SK-N-SH (cell line): ENCODE data around the gene GPR183.

ENCODE experiments used
- ELF1 ChIP-seq: IDR thresholded peaks from 2 replicates; pipeline ENCODE4 v1.4.0; 2012
- EP300 ChIP-seq, 2 experiments: IDR thresholded peaks; 2 replicates each; pipeline versions ENCODE4 v1.4.0 to v1.6.1; 2012; ENCODE audit warnings: borderline replicate concordance in 1 of 2, low read depth in 1 of 2, low read length in 1 of 2
- FOXJ3 ChIP-seq: sonication (generic); formaldehyde crosslinking; IDR thresholded peaks from 2 replicates; pipeline ENCODE4 v1.5.1; 2020; ENCODE audit warnings: mild to moderate bottlenecking, missing genetic modification reagents
- RAD21 ChIP-seq: IDR thresholded peaks from 2 replicates; pipeline ENCODE4 v1.6.1; 2012; ENCODE audit warnings: mild to moderate bottlenecking, low read length
- RFX5 ChIP-seq: IDR thresholded peaks from 2 replicates; pipeline ENCODE4 v1.6.1; 2012; ENCODE audit warnings: mild to moderate bottlenecking, improper control_type of control experiment, low read length
- TAF1 ChIP-seq: IDR thresholded peaks from 2 replicates; pipeline ENCODE4 v1.6.1; 2012; ENCODE audit warnings: low read depth, mild to moderate bottlenecking, low read length, moderate library complexity, borderline replicate concordance
- TCF12 ChIP-seq: IDR thresholded peaks from 2 replicates; pipeline ENCODE4 v1.4.0; 2012

GRCh38 chr13:99258946-99259345 lies 48.3 kb downstream of the GPR183 start:
- TF ChIP-seq RFX5 (no peak), ELF1 (no peak), EP300 (IDR thresholded peaks at IDR 0.05; ENCODE audit: borderline replicate concordance in 1 of 2, low read depth in 1 of 2, low read length in 1 of 2) (no peak), TAF1 (no peak), RAD21 (no peak), FOXJ3 (CRISPR knock-in tag) (no peak), TCF12 (no peak)
